HepG2 (cell line): ENCODE results near the gene SLC5A10. TPM values are rescaled to one million over a fixed set of nuclear protein-coding genes. Genes with fewer than 3 reads are reported as not detected.

ENCODE experiments used
- AGO2 ChIP-seq: fragments of 200-400 bp; formaldehyde crosslinking; optimal IDR thresholded peaks from 2 replicates; pipeline ENCODE3; 2017; ENCODE audit warnings: mild to moderate bottlenecking, low read depth, low read length, moderate library complexity
- ARID5B ChIP-seq: IDR thresholded peaks from 2 replicates; pipeline ENCODE4 v1.4.0; 2020; ENCODE audit warnings: mild to moderate bottlenecking, missing genetic modification reagents
- ATF5 ChIP-seq: sonication (generic); formaldehyde crosslinking; IDR thresholded peaks from 2 replicates; pipeline ENCODE4 v1.4.0; 2020; ENCODE audit warnings: mild to moderate bottlenecking, low read depth, missing genetic modification reagents
- ELF3 ChIP-seq: IDR thresholded peaks from 2 replicates; pipeline ENCODE4 v1.6.1; 2016; ENCODE audit warnings: missing genetic modification reagents, missing compliant biosample characterization
- EP300 ChIP-seq, 3 experiments: sonication (generic) in 1 of 3; formaldehyde crosslinking in 1 of 3; IDR thresholded peaks; 2 replicates each; pipeline versions ENCODE4 v1.5.1 to v1.6.1; 2011 to 2020; ENCODE audit warnings: low read depth in 2 of 3, low read length in 2 of 3, borderline replicate concordance in 1 of 3, improper control_type of control experiment in 1 of 3, mild to moderate bottlenecking in 1 of 3, missing genetic modification reagents in 1 of 3, moderate library complexity in 1 of 3
- GLI4 ChIP-seq: sonication (generic); formaldehyde crosslinking; IDR thresholded peaks from 2 replicates; pipeline ENCODE4 v1.5.1; 2020; ENCODE audit warnings: missing genetic modification reagents, mild to moderate bottlenecking, moderate library complexity, borderline replicate concordance
- HDAC6 ChIP-seq: fragments of 200-600 bp; sonication (generic); IDR thresholded peaks from 2 replicates; pipeline ENCODE4 v1.7.0; 2017; ENCODE audit warnings: mild to moderate bottlenecking, antibody characterized with exemption, low read length, low read depth
- IRF2 ChIP-seq: IDR thresholded peaks from 2 replicates; pipeline ENCODE4 v1.6.1; 2018; ENCODE audit warnings: missing genetic modification reagents, missing compliant biosample characterization
- KDM1A ChIP-seq: IDR thresholded peaks from 2 replicates; pipeline ENCODE4 v1.6.1; 2016; ENCODE audit warnings: missing compliant biosample characterization
- MEIS1 ChIP-seq: sonication (generic); formaldehyde crosslinking; IDR thresholded peaks from 2 replicates; pipeline ENCODE4 v1.9.0; 2021; ENCODE audit warnings: mild to moderate bottlenecking, missing genetic modification reagents, moderate library complexity, borderline replicate concordance
- NRL ChIP-seq: sonication (generic); formaldehyde crosslinking; IDR thresholded peaks from 2 replicates; pipeline ENCODE4 v1.5.0; 2020; ENCODE audit warnings: missing genetic modification reagents, mild to moderate bottlenecking, moderate library complexity, borderline replicate concordance
- SMAD3 ChIP-seq: sonication (generic); formaldehyde crosslinking; IDR thresholded peaks from 2 replicates; pipeline ENCODE4 v1.4.0; 2020; ENCODE audit warnings: missing genetic modification reagents
- SOX6 ChIP-seq, 2 experiments: fragments of 450-650 bp in 1 of 2; sonication (generic) in 1 of 2; formaldehyde crosslinking in 1 of 2; IDR thresholded peaks; 2 replicates each; pipeline versions ENCODE4 v1.4.0 to v1.6.1; 2017 to 2020; ENCODE audit warnings: antibody characterized with exemption in 1 of 2, mild to moderate bottlenecking in 1 of 2, missing genetic modification reagents in 1 of 2
- SPEN ChIP-seq: sonication (generic); formaldehyde crosslinking; IDR thresholded peaks from 2 replicates; pipeline ENCODE4 v1.5.1; 2020; ENCODE audit warnings: low read depth, mild to moderate bottlenecking, missing genetic modification reagents
- XRCC5 ChIP-seq: fragments of 200-400 bp; formaldehyde crosslinking; optimal IDR thresholded peaks from 2 replicates; pipeline ENCODE3; 2017; ENCODE audit warnings: mild to moderate bottlenecking, low read length
- ZBTB33 ChIP-seq: sonication (generic); formaldehyde crosslinking; IDR thresholded peaks from 2 replicates; pipeline ENCODE4 v1.4.0; 2020; ENCODE audit warnings: missing genetic modification reagents
- ZNF414 ChIP-seq: sonication (generic); formaldehyde crosslinking; IDR thresholded peaks from 2 replicates; pipeline ENCODE4 v1.5.0; 2020; ENCODE audit warnings: missing genetic modification reagents
- ZNF782 ChIP-seq: sonication (generic); formaldehyde crosslinking; IDR thresholded peaks from 2 replicates; pipeline ENCODE4 v1.4.0; 2020; ENCODE audit warnings: missing genetic modification reagents, mild to moderate bottlenecking, borderline replicate concordance
- ZSCAN29 ChIP-seq: sonication (generic); formaldehyde crosslinking; conservative IDR thresholded peaks from 2 replicates; pipeline ENCODE4 v1.4.0; 2020; ENCODE audit warnings: mild to moderate bottlenecking, missing genetic modification reagents
- polyA plus RNA-seq, 8 experiments: library from polyadenylated mRNA; depleted of rRNA in 3 of 8; stranded (reverse) in 7 of 8; unstranded in 1 of 8; fragments of >200 nt; fragmentation: Illumina TruSeq in 4 of 8; extraction: Trizol in 4 of 8; gene quantifications; 2 replicates each; pipeline versions ENCODE4 v1.2.1 to v1.2.3, GENCODE V29; 2011 to 2016; ENCODE audit warnings: low read depth in 4 of 8, missing spikeins in 1 of 8, mixed read lengths in 1 of 8; ENCODE audit not compliant: insufficient read depth in 1 of 8
- total RNA-seq, 5 experiments: library from RNA; depleted of rRNA; stranded (reverse); fragments of >200 nt; fragmentation: Illumina TruSeq; extraction: Trizol; gene quantifications; 2 replicates each; pipeline ENCODE4 v1.2.3, GENCODE V29; 2016; ENCODE audit warnings: low read depth in 1 of 5

The SLC5A10 gene
- total and polyA plus RNA-seq, 2 of the 13 experiments (the other 11 are each of a cell fraction or from before 2014, with no cell fraction given), result 0.05 TPM; not detected in 1

GRCh38 chr17:18981642-18982424 lies 29.9 kb downstream of the SLC5A10 start (continued):
- TF ChIP-seq ZSCAN29 (CRISPR knock-in tag), result peak; percentile 47; the same call in 1 of the 2 replicates
- no peak for TF ChIP-seq SOX6 (IDR thresholded peaks at IDR 0.05)
- peak; percentile 82 for TF ChIP-seq SOX6 (CRISPR knock-in tag; IDR thresholded peaks at IDR 0.05)
- TF ChIP-seq NRL (CRISPR knock-in tag), result peak; percentile 69; the same call in 1 of the 2 replicates
- TF ChIP-seq ZNF782 (CRISPR knock-in tag), result 0 out of 2 replicates have a peak, but pooled peaks have one; percentile 43
- TF ChIP-seq GLI4 (CRISPR knock-in tag), result peak; percentile 87; the same call in 1 of the 2 replicates
- TF ChIP-seq EP300 (IDR thresholded peaks at IDR 0.05; ENCODE audit: low read depth in 2 of 2, low read length in 2 of 2), result peak in 1 of 2 experiments; percentile 51; a peak in 2 of 4 replicates
- peak; percentile 27; the same call in 1 of the 2 replicates for TF ChIP-seq EP300 (CRISPR knock-in tag; IDR thresholded peaks at IDR 0.05; ENCODE audit: borderline replicate concordance)
- peak; percentile 91 for TF ChIP-seq ELF3
- peak; percentile 86 for TF ChIP-seq ZNF414 (CRISPR knock-in tag)
- TF ChIP-seq MEIS1, result peak; percentile 29; the same call in 1 of the 2 replicates
- TF ChIP-seq KDM1A, result no peak
- peak; percentile 62 for TF ChIP-seq XRCC5
- TF ChIP-seq ZBTB33 (CRISPR knock-in tag), result peak; percentile 88
- no peak for TF ChIP-seq HDAC6
- TF ChIP-seq AGO2, result peak; percentile 84
- TF ChIP-seq ATF5, result peak; percentile 87; the same call in 1 of the 2 replicates
- TF ChIP-seq IRF2 (CRISPR knock-in tag), result no peak
- TF ChIP-seq SPEN (CRISPR knock-in tag), result peak; percentile 46; the same call in 1 of the 2 replicates
- TF ChIP-seq ARID5B, result peak; percentile 72
- no peak for TF ChIP-seq SMAD3 (CRISPR knock-in tag)
